K562 (cell line): ENCODE data around the gene SLC16A5. TPM values are rescaled to one million over a fixed set of nuclear protein-coding genes. Genes with fewer than 3 reads are reported as not detected.

ENCODE experiments used
- CTBP1 ChIP-seq: fragments of 450-650 bp; IDR thresholded peaks from 2 replicates; pipeline ENCODE4 v1.6.1; 2016; ENCODE audit warnings: borderline replicate concordance
- CXXC5 ChIP-seq: fragments of 250-450 bp; sonication (Bioruptor Pico); IDR thresholded peaks from 2 replicates; pipeline ENCODE4 v1.8.0; 2022; ENCODE audit warnings: inconsistent platforms, mild to moderate bottlenecking, moderate library complexity
- EWSR1 ChIP-seq: fragments of 450-650 bp; IDR thresholded peaks from 2 replicates; pipeline ENCODE4 v1.6.1; 2018; ENCODE audit warnings: borderline replicate concordance, mild to moderate bottlenecking, low read depth, moderate library complexity; ENCODE audit not compliant: partially characterized antibody
- HMGN3 ChIP-seq: IDR thresholded peaks from 2 replicates; pipeline ENCODE4 v1.6.1; 2011; ENCODE audit warnings: borderline replicate concordance, low read depth, mild to moderate bottlenecking, mixed read lengths, low read length; ENCODE audit not compliant: insufficient read length; ENCODE audit errors: extremely low read depth
- MEF2A ChIP-seq: IDR thresholded peaks from 2 replicates; pipeline ENCODE4 v1.6.1; 2011; ENCODE audit warnings: low read depth, mild to moderate bottlenecking, low read length, moderate library complexity; ENCODE audit not compliant: control insufficient read depth
- PTBP1 ChIP-seq: fragments of 200-400 bp; formaldehyde crosslinking; IDR thresholded peaks from 2 replicates; pipeline ENCODE4 v1.6.1; 2017; ENCODE audit warnings: low read depth, low read length
- RAD51 ChIP-seq: fragments of 450-650 bp; IDR thresholded peaks from 2 replicates; pipeline ENCODE4 v1.7.1; 2016; ENCODE audit warnings: low read depth, mild to moderate bottlenecking, borderline replicate concordance
- RBM14 ChIP-seq: fragments of 200-400 bp; formaldehyde crosslinking; IDR thresholded peaks from 2 replicates; pipeline ENCODE4 v1.6.1; 2018; ENCODE audit warnings: low read depth, mild to moderate bottlenecking, low read length, moderate library complexity, borderline replicate concordance; ENCODE audit not compliant: insufficient read depth
- SAP30 ChIP-seq: fragments of 200-600 bp; sonication (generic); IDR thresholded peaks from 2 replicates; pipeline ENCODE4 v1.6.1; 2012; ENCODE audit warnings: borderline replicate concordance, low read depth, mild to moderate bottlenecking, moderate library complexity, low read length, control low read depth, inconsistent platforms; ENCODE audit not compliant: insufficient read depth, poor library complexity, severe bottlenecking
- TAF9B ChIP-seq: fragments of 450-650 bp; IDR thresholded peaks from 2 replicates; pipeline ENCODE4 v1.6.1; 2018; ENCODE audit warnings: mild to moderate bottlenecking; ENCODE audit not compliant: partially characterized antibody
- ZNF239 ChIP-seq: fragments of 250-450 bp; sonication (Bioruptor Pico); IDR thresholded peaks from 2 replicates; pipeline ENCODE4 v1.4.0; 2020; ENCODE audit warnings: mild to moderate bottlenecking
- ZNF696 ChIP-seq: fragments of 250-450 bp; sonication (Bioruptor Pico); conservative IDR thresholded peaks from 2 replicates; pipeline ENCODE4 v1.4.0; 2020; ENCODE audit warnings: mild to moderate bottlenecking, moderate library complexity
- polyA plus RNA-seq, 8 experiments: library from polyadenylated mRNA; depleted of rRNA in 4 of 8; stranded (reverse) in 5 of 8; unstranded in 3 of 8; fragments of >200 nt; fragmentation: Nextera tagmentation in 2 of 8; fragmentation: Illumina TruSeq in 1 of 8; extraction: Ambion mirVana in 2 of 8; extraction: Trizol in 1 of 8; gene quantifications; 2 replicates each; pipeline versions ENCODE4 v1.2.1 to v1.2.3, GENCODE V29; 2011 to 2014; ENCODE audit warnings: inconsistent platforms in 1 of 8, missing spikeins in 1 of 8
- total RNA-seq, 7 experiments: library from RNA; depleted of rRNA in 6 of 7; stranded (reverse); fragments of >200 nt in 6 of 7; fragmentation: Illumina TruSeq in 2 of 7; extraction: Trizol in 2 of 7; gene quantifications; 2 replicates each; pipeline versions ENCODE4 v1.2.1 to v1.2.3, GENCODE V29; 2011 to 2021; ENCODE audit warnings: low replicate concordance in 1 of 7
- TF ChIP-seq, protein P1 (sequence below): fragments of 250-450 bp; sonication (Bioruptor Pico); IDR thresholded peaks from 2 replicates; pipeline ENCODE4 v1.4.0; 2020
- TF ChIP-seq, protein P2 (sequence below): sonication (generic); formaldehyde crosslinking; IDR thresholded peaks from 2 replicates; pipeline ENCODE4 v1.8.1; 2022; ENCODE audit warnings: missing genetic modification reagents
- TF ChIP-seq, protein P3 (sequence below): fragments of 450-650 bp; IDR thresholded peaks from 2 replicates; pipeline ENCODE4 v1.6.1; 2018; ENCODE audit not compliant: partially characterized antibody
- TF ChIP-seq, protein P4 (sequence below): IDR thresholded peaks from 2 replicates; pipeline ENCODE4 v1.6.1; 2016; ENCODE audit warnings: missing genetic modification characterization, missing compliant biosample characterization
- TF ChIP-seq, protein P5 (sequence below): sonication (generic); formaldehyde crosslinking; IDR thresholded peaks from 2 replicates; pipeline ENCODE4 v1.8.0; 2022; ENCODE audit warnings: missing genetic modification reagents, mild to moderate bottlenecking, moderate library complexity, borderline replicate concordance

The SLC16A5 gene
- total and polyA plus RNA-seq, 9 of the 15 experiments (the other 6 are each of a cell fraction or from before 2014, with no cell fraction given), result 0.06 to 2.6 (median 0.91) TPM

DNA sequence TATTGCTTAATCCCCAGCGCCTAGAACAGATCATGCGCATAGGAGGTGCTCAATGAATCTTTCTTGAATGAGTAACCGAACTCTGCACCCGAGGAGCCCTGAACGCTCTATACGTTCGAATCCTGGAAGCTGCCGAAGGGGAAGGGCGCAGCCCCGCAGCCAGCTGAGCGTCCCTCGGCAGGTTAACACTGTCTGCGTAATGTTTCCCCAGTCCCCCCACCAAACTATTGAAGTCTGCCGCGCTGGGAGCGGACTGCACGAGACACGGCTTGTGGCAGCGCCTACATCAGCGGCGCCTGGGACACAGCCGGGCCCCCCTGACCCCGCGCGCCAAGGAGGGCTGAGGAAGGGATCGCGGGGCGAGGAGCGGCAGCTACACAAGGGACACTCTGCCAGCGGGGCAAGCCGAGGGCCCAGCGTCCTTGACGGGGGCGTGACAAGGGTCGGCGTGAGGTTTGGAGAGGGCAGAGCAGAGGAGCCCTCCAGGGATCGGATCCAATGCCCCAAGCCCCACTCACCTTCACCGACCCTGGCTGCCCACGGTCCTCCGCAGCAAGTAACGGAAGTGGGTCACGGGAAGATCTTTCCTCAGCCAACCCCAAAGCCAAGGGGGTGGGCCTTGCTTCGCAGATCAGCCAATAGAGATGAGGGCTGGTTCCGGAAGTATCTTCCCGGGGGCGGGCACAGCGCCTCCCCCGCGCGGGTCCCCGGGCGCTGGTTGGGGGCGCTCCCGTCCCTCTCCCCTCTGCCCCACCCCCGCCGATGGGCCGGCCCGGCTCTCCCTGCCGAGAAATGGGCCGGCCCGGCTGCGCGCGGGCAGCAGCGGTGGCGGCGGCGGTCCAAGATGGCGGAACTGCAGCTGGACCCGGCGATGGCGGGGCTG, 41.1 kb upstream of the SLC16A5 start, which contains the start of the genes ATP5PD and KCTD2 (continued):
- TF ChIP-seq CTBP1, result no peak; the same call in none of the 2 replicates
- TF ChIP-seq ZNF239, result no peak
- TF ChIP-seq HMGN3, result peak; percentile 79
- TF ChIP-seq, protein P1, sequence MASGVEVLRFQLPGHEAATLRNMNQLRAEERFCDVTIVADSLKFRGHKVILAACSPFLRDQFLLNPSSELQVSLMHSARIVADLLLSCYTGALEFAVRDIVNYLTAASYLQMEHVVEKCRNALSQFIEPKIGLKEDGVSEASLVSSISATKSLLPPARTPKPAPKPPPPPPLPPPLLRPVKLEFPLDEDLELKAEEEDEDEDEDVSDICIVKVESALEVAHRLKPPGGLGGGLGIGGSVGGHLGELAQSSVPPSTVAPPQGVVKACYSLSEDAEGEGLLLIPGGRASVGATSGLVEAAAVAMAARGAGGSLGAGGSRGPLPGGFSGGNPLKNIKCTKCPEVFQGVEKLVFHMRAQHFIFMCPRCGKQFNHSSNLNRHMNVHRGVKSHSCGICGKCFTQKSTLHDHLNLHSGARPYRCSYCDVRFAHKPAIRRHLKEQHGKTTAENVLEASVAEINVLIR, result peak; percentile 68
- TF ChIP-seq PTBP1, result no peak
- TF ChIP-seq SAP30, result peak; percentile 81
- TF ChIP-seq RAD51, result no peak
- TF ChIP-seq, protein P2, sequence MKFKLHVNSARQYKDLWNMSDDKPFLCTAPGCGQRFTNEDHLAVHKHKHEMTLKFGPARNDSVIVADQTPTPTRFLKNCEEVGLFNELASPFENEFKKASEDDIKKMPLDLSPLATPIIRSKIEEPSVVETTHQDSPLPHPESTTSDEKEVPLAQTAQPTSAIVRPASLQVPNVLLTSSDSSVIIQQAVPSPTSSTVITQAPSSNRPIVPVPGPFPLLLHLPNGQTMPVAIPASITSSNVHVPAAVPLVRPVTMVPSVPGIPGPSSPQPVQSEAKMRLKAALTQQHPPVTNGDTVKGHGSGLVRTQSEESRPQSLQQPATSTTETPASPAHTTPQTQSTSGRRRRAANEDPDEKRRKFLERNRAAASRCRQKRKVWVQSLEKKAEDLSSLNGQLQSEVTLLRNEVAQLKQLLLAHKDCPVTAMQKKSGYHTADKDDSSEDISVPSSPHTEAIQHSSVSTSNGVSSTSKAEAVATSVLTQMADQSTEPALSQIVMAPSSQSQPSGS, result no peak
- TF ChIP-seq, protein P3, sequence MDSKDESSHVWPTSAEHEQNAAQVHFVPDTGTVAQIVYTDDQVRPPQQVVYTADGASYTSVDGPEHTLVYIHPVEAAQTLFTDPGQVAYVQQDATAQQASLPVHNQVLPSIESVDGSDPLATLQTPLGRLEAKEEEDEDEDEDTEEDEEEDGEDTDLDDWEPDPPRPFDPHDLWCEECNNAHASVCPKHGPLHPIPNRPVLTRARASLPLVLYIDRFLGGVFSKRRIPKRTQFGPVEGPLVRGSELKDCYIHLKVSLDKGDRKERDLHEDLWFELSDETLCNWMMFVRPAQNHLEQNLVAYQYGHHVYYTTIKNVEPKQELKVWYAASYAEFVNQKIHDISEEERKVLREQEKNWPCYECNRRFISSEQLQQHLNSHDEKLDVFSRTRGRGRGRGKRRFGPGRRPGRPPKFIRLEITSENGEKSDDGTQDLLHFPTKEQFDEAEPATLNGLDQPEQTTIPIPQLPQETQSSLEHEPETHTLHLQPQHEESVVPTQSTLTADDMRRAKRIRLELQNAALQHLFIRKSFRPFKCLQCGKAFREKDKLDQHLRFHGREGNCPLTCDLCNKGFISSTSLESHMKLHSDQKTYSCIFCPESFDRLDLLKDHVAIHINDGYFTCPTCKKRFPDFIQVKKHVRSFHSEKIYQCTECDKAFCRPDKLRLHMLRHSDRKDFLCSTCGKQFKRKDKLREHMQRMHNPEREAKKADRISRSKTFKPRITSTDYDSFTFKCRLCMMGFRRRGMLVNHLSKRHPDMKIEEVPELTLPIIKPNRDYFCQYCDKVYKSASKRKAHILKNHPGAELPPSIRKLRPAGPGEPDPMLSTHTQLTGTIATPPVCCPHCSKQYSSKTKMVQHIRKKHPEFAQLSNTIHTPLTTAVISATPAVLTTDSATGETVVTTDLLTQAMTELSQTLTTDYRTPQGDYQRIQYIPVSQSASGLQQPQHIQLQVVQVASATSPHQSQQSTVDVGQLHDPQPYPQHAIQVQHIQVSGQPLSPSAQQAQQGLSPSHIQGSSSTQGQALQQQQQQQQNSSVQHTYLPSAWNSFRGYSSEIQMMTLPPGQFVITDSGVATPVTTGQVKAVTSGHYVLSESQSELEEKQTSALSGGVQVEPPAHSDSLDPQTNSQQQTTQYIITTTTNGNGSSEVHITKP, result peak; percentile 99
- TF ChIP-seq, protein P4, sequence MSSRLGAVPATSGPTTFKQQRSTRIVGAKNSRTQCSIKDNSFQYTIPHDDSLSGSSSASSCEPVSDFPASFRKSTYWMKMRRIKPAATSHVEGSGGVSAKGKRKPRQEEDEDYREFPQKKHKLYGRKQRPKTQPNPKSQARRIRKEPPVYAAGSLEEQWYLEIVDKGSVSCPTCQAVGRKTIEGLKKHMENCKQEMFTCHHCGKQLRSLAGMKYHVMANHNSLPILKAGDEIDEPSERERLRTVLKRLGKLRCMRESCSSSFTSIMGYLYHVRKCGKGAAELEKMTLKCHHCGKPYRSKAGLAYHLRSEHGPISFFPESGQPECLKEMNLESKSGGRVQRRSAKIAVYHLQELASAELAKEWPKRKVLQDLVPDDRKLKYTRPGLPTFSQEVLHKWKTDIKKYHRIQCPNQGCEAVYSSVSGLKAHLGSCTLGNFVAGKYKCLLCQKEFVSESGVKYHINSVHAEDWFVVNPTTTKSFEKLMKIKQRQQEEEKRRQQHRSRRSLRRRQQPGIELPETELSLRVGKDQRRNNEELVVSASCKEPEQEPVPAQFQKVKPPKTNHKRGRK, result no peak
- no peak for TF ChIP-seq RBM14
- TF ChIP-seq, protein P5, sequence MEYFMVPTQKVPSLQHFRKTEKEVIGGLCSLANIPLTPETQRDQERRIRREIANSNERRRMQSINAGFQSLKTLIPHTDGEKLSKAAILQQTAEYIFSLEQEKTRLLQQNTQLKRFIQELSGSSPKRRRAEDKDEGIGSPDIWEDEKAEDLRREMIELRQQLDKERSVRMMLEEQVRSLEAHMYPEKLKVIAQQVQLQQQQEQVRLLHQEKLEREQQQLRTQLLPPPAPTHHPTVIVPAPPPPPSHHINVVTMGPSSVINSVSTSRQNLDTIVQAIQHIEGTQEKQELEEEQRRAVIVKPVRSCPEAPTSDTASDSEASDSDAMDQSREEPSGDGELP, result peak; percentile 74
- TF ChIP-seq ZNF696 (CRISPR knock-in tag), result no peak
- TF ChIP-seq TAF9B, result peak; percentile 71
- no peak for TF ChIP-seq MEF2A
- TF ChIP-seq CXXC5 (CRISPR knock-in tag), result peak; percentile 81
- TF ChIP-seq EWSR1, result no peak
